Measurements from ENCODE around the gene LRRC1.

DNA sequence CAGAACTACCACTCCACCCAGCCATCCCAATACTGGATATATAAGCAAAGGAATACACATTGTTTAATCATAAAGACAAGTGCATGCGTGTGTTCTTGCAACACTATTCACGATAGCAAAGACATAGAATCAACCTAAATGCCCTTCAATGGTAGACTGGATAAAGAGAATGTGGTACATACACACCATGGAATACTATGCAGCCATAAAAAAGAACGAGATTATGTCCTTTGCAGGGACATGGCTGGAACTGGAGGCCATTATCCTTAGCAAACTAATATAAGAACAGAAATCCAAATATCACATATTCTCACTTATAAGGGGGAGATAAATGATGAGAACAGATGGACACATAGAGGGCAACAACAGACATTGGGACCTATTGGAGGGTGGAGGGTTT is 156.6 kb downstream of the LRRC1 start:
- TF ChIP-seq ZNF114 (CRISPR knock-in tag; IDR thresholded peaks at IDR 0.05) (no peak), CREB1 (CRISPR knock-in tag; IDR thresholded peaks at IDR 0.05; ENCODE audit: low read depth) (no peak), EZH2 (IDR thresholded peaks at IDR 0.05; ENCODE audit: low read depth, unreplicated experiment) (no peak), POLR2AphosphoS5 (IDR thresholded peaks at IDR 0.05; ENCODE audit: low read depth) (no peak), JUNB (IDR thresholded peaks at IDR 0.05; ENCODE audit: unreplicated experiment) (no peak), EZH2phosphoT487 (IDR thresholded peaks at IDR 0.05; ENCODE audit: unreplicated experiment) (no peak), NANOG (IDR thresholded peaks at IDR 0.05; ENCODE audit: borderline replicate concordance) (no peak), STAT1 (IDR thresholded peaks at IDR 0.05; ENCODE audit: unreplicated experiment) (no peak)
- TF ChIP-seq, protein P1, sequence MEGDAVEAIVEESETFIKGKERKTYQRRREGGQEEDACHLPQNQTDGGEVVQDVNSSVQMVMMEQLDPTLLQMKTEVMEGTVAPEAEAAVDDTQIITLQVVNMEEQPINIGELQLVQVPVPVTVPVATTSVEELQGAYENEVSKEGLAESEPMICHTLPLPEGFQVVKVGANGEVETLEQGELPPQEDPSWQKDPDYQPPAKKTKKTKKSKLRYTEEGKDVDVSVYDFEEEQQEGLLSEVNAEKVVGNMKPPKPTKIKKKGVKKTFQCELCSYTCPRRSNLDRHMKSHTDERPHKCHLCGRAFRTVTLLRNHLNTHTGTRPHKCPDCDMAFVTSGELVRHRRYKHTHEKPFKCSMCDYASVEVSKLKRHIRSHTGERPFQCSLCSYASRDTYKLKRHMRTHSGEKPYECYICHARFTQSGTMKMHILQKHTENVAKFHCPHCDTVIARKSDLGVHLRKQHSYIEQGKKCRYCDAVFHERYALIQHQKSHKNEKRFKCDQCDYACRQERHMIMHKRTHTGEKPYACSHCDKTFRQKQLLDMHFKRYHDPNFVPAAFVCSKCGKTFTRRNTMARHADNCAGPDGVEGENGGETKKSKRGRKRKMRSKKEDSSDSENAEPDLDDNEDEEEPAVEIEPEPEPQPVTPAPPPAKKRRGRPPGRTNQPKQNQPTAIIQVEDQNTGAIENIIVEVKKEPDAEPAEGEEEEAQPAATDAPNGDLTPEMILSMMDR (conservative IDR thresholded peaks at IDR 0.05; ENCODE audit: low read depth in 2 of 2): no peak
- TF ChIP-seq, protein P2, sequence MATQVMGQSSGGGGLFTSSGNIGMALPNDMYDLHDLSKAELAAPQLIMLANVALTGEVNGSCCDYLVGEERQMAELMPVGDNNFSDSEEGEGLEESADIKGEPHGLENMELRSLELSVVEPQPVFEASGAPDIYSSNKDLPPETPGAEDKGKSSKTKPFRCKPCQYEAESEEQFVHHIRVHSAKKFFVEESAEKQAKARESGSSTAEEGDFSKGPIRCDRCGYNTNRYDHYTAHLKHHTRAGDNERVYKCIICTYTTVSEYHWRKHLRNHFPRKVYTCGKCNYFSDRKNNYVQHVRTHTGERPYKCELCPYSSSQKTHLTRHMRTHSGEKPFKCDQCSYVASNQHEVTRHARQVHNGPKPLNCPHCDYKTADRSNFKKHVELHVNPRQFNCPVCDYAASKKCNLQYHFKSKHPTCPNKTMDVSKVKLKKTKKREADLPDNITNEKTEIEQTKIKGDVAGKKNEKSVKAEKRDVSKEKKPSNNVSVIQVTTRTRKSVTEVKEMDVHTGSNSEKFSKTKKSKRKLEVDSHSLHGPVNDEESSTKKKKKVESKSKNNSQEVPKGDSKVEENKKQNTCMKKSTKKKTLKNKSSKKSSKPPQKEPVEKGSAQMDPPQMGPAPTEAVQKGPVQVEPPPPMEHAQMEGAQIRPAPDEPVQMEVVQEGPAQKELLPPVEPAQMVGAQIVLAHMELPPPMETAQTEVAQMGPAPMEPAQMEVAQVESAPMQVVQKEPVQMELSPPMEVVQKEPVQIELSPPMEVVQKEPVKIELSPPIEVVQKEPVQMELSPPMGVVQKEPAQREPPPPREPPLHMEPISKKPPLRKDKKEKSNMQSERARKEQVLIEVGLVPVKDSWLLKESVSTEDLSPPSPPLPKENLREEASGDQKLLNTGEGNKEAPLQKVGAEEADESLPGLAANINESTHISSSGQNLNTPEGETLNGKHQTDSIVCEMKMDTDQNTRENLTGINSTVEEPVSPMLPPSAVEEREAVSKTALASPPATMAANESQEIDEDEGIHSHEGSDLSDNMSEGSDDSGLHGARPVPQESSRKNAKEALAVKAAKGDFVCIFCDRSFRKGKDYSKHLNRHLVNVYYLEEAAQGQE (IDR thresholded peaks at IDR 0.05; ENCODE audit: unreplicated experiment): no peak
- TF ChIP-seq, protein P3, sequence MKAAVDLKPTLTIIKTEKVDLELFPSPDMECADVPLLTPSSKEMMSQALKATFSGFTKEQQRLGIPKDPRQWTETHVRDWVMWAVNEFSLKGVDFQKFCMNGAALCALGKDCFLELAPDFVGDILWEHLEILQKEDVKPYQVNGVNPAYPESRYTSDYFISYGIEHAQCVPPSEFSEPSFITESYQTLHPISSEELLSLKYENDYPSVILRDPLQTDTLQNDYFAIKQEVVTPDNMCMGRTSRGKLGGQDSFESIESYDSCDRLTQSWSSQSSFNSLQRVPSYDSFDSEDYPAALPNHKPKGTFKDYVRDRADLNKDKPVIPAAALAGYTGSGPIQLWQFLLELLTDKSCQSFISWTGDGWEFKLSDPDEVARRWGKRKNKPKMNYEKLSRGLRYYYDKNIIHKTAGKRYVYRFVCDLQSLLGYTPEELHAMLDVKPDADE (IDR thresholded peaks at IDR 0.05): no peak
- TF ChIP-seq, protein P4, sequence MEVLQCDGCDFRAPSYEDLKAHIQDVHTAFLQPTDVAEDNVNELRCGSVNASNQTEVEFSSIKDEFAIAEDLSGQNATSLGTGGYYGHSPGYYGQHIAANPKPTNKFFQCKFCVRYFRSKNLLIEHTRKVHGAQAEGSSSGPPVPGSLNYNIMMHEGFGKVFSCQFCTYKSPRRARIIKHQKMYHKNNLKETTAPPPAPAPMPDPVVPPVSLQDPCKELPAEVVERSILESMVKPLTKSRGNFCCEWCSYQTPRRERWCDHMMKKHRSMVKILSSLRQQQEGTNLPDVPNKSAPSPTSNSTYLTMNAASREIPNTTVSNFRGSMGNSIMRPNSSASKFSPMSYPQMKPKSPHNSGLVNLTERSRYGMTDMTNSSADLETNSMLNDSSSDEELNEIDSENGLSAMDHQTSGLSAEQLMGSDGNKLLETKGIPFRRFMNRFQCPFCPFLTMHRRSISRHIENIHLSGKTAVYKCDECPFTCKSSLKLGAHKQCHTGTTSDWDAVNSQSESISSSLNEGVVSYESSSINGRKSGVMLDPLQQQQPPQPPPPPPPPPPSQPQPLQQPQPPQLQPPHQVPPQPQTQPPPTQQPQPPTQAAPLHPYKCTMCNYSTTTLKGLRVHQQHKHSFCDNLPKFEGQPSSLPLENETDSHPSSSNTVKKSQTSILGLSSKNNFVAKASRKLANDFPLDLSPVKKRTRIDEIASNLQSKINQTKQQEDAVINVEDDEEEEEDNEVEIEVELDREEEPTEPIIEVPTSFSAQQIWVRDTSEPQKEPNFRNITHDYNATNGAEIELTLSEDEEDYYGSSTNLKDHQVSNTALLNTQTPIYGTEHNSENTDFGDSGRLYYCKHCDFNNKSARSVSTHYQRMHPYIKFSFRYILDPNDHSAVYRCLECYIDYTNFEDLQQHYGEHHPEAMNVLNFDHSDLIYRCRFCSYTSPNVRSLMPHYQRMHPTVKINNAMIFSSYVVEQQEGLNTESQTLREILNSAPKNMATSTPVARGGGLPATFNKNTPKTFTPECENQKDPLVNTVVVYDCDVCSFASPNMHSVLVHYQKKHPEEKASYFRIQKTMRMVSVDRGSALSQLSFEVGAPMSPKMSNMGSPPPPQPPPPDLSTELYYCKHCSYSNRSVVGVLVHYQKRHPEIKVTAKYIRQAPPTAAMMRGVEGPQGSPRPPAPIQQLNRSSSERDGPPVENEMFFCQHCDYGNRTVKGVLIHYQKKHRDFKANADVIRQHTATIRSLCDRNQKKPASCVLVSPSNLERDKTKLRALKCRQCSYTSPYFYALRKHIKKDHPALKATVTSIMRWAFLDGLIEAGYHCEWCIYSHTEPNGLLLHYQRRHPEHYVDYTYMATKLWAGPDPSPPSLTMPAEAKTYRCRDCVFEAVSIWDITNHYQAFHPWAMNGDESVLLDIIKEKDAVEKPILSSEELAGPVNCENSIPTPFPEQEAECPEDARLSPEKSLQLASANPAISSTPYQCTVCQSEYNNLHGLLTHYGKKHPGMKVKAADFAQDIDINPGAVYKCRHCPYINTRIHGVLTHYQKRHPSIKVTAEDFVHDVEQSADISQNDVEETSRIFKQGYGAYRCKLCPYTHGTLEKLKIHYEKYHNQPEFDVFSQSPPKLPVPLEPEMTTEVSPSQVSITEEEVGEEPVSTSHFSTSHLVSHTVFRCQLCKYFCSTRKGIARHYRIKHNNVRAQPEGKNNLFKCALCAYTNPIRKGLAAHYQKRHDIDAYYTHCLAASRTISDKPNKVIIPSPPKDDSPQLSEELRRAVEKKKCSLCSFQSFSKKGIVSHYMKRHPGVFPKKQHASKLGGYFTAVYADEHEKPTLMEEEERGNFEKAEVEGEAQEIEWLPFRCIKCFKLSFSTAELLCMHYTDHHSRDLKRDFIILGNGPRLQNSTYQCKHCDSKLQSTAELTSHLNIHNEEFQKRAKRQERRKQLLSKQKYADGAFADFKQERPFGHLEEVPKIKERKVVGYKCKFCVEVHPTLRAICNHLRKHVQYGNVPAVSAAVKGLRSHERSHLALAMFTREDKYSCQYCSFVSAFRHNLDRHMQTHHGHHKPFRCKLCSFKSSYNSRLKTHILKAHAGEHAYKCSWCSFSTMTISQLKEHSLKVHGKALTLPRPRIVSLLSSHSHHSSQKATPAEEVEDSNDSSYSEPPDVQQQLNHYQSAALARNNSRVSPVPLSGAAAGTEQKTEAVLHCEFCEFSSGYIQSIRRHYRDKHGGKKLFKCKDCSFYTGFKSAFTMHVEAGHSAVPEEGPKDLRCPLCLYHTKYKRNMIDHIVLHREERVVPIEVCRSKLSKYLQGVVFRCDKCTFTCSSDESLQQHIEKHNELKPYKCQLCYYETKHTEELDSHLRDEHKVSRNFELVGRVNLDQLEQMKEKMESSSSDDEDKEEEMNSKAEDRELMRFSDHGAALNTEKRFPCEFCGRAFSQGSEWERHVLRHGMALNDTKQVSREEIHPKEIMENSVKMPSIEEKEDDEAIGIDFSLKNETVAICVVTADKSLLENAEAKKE (CRISPR knock-in tag; IDR thresholded peaks at IDR 0.05): no peak
